HepG2 (cell line): Measurements from ENCODE around the gene WNT3. TPM values are rescaled to one million over a fixed set of nuclear protein-coding genes. Genes with fewer than 3 reads are reported as not detected.

Experiments
- ARNT2 ChIP-seq: sonication (generic); formaldehyde crosslinking; IDR thresholded peaks from 2 replicates; pipeline ENCODE4 v1.8.0; 2022; ENCODE audit warnings: mild to moderate bottlenecking, low read depth, missing genetic modification reagents, moderate library complexity
- CENPT ChIP-seq: sonication (generic); formaldehyde crosslinking; IDR thresholded peaks from 2 replicates; pipeline ENCODE4 v1.8.0; 2022; ENCODE audit warnings: low read depth, mild to moderate bottlenecking, moderate library complexity, missing genetic modification reagents
- GFI1 ChIP-seq: sonication (generic); formaldehyde crosslinking; IDR thresholded peaks from 2 replicates; pipeline ENCODE4 v1.5.0; 2020; ENCODE audit warnings: missing genetic modification reagents, mild to moderate bottlenecking, borderline replicate concordance
- HMGXB3 ChIP-seq: sonication (generic); formaldehyde crosslinking; IDR thresholded peaks from 2 replicates; pipeline ENCODE4 v1.4.0; 2020; ENCODE audit warnings: missing genetic modification reagents, borderline replicate concordance
- MBD4 ChIP-seq: IDR thresholded peaks from 2 replicates; pipeline ENCODE4 v1.6.1; 2012; ENCODE audit warnings: low read length, inconsistent platforms, borderline replicate concordance
- MED8 ChIP-seq: sonication (generic); formaldehyde crosslinking; IDR thresholded peaks from 2 replicates; pipeline ENCODE4 v1.8.1; 2023; ENCODE audit warnings: mild to moderate bottlenecking, missing genetic modification reagents; ENCODE audit not compliant: insufficient replicate concordance
- NRL ChIP-seq: sonication (generic); formaldehyde crosslinking; IDR thresholded peaks from 2 replicates; pipeline ENCODE4 v1.5.0; 2020; ENCODE audit warnings: missing genetic modification reagents, mild to moderate bottlenecking, moderate library complexity, borderline replicate concordance
- POLR2G ChIP-seq: fragments of 200-400 bp; formaldehyde crosslinking; IDR thresholded peaks from 2 replicates; pipeline ENCODE4 v1.6.1; 2018; ENCODE audit warnings: mild to moderate bottlenecking, low read depth, low read length, moderate library complexity
- SKIL ChIP-seq: sonication (generic); formaldehyde crosslinking; IDR thresholded peaks from 2 replicates; pipeline ENCODE4 v1.8.0; 2022; ENCODE audit warnings: missing genetic modification reagents, mild to moderate bottlenecking, moderate library complexity, borderline replicate concordance
- SUZ12 ChIP-seq: fragments of 150-350 bp; IDR thresholded peaks from 2 replicates; pipeline ENCODE4 v1.6.1; 2014; ENCODE audit warnings: low read depth, low read length
- TCF12 ChIP-seq, 2 experiments: fragments of 450-650 bp in 1 of 2; sonication (generic) in 1 of 2; formaldehyde crosslinking in 1 of 2; IDR thresholded peaks; 2 replicates each; pipeline versions ENCODE4 v1.6.1 to v1.8.0; 2017 to 2022; ENCODE audit warnings: antibody characterized with exemption in 1 of 2, mild to moderate bottlenecking in 1 of 2, missing genetic modification reagents in 1 of 2, moderate library complexity in 1 of 2
- U2AF2 ChIP-seq: fragments of 200-400 bp; formaldehyde crosslinking; IDR thresholded peaks from 2 replicates; pipeline ENCODE4 v1.6.1; 2017; ENCODE audit warnings: low read depth, mild to moderate bottlenecking, low read length
- ZBTB1 ChIP-seq: sonication (generic); formaldehyde crosslinking; IDR thresholded peaks from 2 replicates; pipeline ENCODE4 v1.4.0; 2020; ENCODE audit warnings: missing genetic modification reagents, borderline replicate concordance
- ZMYM3 ChIP-seq: sonication (generic); formaldehyde crosslinking; IDR thresholded peaks from 2 replicates; pipeline ENCODE4 v1.5.1; 2020; ENCODE audit warnings: mild to moderate bottlenecking, missing genetic modification reagents
- ZNF20 ChIP-seq: sonication (generic); formaldehyde crosslinking; IDR thresholded peaks from 2 replicates; pipeline ENCODE4 v1.4.0; 2020; ENCODE audit warnings: mild to moderate bottlenecking, moderate library complexity, missing genetic modification reagents
- ZNF589 ChIP-seq: sonication (generic); formaldehyde crosslinking; conservative IDR thresholded peaks from 2 replicates; pipeline ENCODE4 v1.8.0; 2022; ENCODE audit warnings: mild to moderate bottlenecking, moderate library complexity, missing genetic modification reagents
- ZNF704 ChIP-seq: sonication (generic); formaldehyde crosslinking; IDR thresholded peaks from 2 replicates; pipeline ENCODE4 v1.8.1; 2023; ENCODE audit warnings: mild to moderate bottlenecking, inconsistent platforms, moderate library complexity, missing genetic modification reagents, borderline replicate concordance
- ZNF878 ChIP-seq: sonication (generic); formaldehyde crosslinking; IDR thresholded peaks from 2 replicates; pipeline ENCODE4 v1.8.1; 2023; ENCODE audit warnings: mild to moderate bottlenecking, missing genetic modification reagents, moderate library complexity
- ZSCAN5A ChIP-seq: sonication (generic); formaldehyde crosslinking; IDR thresholded peaks from 2 replicates; pipeline ENCODE4 v1.8.0; 2022; ENCODE audit warnings: mild to moderate bottlenecking, missing genetic modification reagents, borderline replicate concordance
- polyA plus RNA-seq, 8 experiments: library from polyadenylated mRNA; depleted of rRNA in 3 of 8; stranded (reverse) in 7 of 8; unstranded in 1 of 8; fragments of >200 nt; fragmentation: Illumina TruSeq in 4 of 8; extraction: Trizol in 4 of 8; gene quantifications; 2 replicates each; pipeline versions ENCODE4 v1.2.1 to v1.2.3, GENCODE V29; 2011 to 2016; ENCODE audit warnings: low read depth in 4 of 8, missing spikeins in 1 of 8, mixed read lengths in 1 of 8; ENCODE audit not compliant: insufficient read depth in 1 of 8
- total RNA-seq, 5 experiments: library from RNA; depleted of rRNA; stranded (reverse); fragments of >200 nt; fragmentation: Illumina TruSeq; extraction: Trizol; gene quantifications; 2 replicates each; pipeline ENCODE4 v1.2.3, GENCODE V29; 2016; ENCODE audit warnings: low read depth in 1 of 5

Gene WNT3
- total and polyA plus RNA-seq, 2 of the 13 experiments (the other 11 are each of a cell fraction or from before 2014, with no cell fraction given), result 8.5 to 10.3 TPM

- TF ChIP-seq HMGXB3 (CRISPR knock-in tag) (no peak), MBD4 (no peak), ARNT2 (CRISPR knock-in tag) (no peak), SKIL (CRISPR knock-in tag) (no peak), ZMYM3 (CRISPR knock-in tag) (no peak), SUZ12 (no peak), ZSCAN5A (CRISPR knock-in tag) (no peak), U2AF2 (no peak), ZNF704 (CRISPR knock-in tag) (no peak), ZNF589 (no peak), ZNF878 (CRISPR knock-in tag) (no peak), GFI1 (CRISPR knock-in tag) (no peak), NRL (CRISPR knock-in tag) (no peak), TCF12 (IDR thresholded peaks at IDR 0.05) (no peak), TCF12 (CRISPR knock-in tag; IDR thresholded peaks at IDR 0.05) (no peak), ZNF20 (no peak), ZBTB1 (no peak), POLR2G (no peak), CENPT (CRISPR knock-in tag) (no peak), MED8 (CRISPR knock-in tag) (no peak)
These were observed 23.3 kb upstream of the WNT3 start (continued) for GRCh38 chr17:46841561-46842379.
